GM21515 (cell line): ENCODE results near the gene OTUB2.

Experiments used
- ATAC-seq: cut with Tn5 transposase; IDR thresholded peaks from one replicate; pipeline ENCODE4 v1.9.1; 2021; ENCODE audit not compliant: unreplicated experiment

OTUB2 gene

DNA sequence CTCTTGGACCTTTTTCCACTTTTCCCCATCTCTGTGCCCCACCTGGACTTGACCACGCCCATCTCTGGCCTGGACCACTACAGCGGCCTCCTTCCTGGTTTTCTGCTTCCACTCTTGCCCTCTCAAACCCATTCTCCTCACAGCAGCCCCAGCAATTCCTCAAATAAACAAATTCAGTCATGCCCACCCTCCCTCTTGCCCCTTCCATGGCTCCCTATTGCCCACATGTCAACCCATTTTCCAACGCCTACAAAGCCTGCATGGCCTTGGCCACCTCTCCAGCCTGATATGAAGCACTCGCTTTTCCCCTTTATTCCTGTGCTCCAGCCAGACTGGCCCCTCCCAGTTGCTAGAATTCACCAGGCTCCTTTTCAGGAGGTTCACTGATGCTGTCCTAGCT, 5.9 kb upstream of the OTUB2 start:
- no peak for ATAC-seq

DNA sequence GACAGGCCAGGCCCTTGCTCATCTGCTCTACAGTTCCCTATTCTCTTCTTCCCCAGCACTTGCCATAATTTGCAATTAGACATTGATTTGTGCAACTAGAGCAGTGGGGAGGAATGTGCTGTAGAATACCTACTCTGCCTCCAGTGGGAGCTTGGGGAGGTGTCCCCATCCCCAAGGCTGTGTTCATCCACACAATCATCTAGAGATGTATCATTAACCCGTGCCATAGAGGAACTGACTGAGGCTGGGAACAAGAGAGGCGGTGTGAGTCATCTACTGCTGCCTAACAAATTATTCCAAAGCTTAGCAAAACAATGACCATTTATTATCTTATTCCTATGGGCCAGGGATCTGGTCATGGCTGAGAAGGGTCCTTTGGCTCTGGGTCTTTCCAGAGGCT, 5.1 kb upstream of the OTUB2 start:
- no peak for ATAC-seq

DNA sequence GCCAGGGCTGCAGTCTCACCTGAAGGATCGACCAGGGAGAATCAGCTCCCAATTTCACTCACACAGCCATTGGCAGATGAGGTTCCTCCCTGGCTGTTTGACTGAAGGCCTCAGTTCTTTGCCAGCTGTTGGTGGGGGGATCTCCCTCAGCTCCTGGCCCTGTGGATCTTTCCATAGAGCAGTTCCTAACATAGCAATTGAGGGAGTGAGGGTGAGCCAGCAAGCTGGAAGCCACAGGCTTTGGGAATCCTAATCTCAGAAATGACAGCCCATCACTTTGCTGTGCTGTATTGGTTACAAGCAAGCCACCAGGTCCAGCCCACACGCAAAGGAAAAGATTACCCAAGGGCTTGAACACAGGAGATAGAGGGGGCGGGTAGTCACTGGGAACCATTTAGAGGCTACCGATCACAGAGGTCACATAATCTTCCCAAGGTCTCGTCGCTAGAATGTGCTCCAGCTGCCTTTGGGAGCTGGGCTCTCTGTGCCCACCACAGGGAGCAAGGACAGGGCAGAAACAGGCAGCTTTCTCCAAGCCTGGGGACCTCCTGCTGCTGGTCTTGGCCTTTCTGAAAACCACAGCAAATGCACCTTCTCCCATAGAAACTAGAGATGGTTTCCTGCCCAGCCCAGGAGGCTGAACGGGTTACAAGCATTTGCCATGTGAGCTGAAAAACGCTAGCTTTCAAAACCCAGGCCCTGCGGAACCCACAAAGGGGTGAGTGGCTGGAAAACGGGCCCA, 4.6 kb upstream of the OTUB2 start:
- ATAC-seq, result no peak

DNA sequence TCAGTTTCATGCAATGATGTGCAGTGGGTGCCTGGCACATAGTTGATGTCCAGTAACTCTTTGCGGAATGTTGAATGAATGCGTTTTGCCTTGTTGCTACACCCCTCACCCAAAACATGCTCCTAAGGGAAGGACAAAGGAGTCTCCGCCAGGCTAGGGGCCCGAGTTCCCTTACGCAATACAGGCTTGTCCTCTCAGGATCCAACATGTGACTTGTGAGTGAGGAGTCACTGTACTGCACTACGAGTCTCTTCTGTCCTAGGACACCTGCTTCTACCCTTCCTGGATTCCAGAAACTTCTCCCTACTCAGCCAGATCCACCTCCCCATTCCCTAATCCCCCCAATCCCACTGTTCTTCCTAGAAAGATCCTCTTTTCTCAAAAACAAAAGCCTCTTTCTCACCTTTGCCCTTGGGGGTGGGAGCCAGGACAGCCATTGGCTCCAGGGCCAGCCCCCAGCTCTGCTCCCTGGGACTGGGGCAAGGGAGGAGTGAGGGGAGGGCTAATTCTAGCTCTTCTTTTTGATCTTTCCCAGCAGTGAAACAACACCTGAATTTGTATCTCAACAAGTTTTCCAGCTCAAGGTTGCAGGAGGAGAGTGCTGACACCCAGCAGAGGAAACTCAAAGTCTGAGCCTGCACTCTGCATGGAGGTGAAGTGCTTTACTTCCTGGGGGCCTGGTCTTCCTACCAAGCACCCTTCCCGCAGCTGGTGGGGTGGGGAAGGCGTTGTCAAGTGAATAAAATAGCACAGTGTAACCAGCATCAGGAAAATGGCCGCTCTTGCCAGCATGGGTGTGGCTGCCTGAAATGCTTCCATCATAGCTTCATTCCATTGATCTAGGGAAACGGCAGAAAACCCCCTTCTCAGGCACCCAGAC, 3.4 kb upstream of the OTUB2 start:
- ATAC-seq, result no peak

DNA sequence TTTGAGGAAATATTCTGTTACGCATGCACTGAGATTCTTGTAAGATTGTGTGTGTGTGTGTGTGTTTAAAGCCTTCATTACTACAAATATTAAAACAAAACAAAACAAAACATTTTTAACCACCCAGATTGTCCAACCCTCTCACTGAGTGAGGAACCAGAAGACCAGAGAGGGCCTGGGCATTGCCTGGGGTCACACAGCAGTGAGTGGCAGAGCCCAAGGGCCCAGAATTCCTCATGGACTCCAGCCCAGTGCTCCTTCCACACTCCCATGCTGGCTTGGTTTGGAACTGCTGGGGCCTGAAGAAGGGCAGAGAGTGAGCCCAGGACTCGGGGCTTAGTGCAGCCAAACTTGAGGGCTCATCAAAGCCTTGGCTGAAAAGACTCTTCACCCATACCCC, 1.6 kb upstream of the OTUB2 start:
- ATAC-seq, result no peak

DNA sequence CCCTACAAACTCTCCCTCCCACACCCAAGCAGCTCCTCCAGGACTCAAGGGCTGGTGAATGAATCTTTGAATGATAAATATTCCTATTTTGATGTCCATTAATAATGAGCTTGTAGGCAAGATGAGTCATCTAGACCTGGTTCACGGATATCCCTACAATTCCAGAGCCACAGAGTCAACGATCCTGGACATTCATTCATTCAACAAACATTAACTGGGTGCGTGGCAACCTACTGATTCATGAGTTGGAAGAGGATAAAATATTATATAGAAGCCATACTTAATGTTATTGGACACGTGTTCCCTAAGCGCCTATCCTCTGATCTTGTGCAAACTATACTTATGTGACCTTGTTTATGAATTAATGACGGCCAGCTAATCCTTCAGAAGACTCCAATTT, 420 bp upstream of the OTUB2 start:
- no peak for ATAC-seq

DNA sequence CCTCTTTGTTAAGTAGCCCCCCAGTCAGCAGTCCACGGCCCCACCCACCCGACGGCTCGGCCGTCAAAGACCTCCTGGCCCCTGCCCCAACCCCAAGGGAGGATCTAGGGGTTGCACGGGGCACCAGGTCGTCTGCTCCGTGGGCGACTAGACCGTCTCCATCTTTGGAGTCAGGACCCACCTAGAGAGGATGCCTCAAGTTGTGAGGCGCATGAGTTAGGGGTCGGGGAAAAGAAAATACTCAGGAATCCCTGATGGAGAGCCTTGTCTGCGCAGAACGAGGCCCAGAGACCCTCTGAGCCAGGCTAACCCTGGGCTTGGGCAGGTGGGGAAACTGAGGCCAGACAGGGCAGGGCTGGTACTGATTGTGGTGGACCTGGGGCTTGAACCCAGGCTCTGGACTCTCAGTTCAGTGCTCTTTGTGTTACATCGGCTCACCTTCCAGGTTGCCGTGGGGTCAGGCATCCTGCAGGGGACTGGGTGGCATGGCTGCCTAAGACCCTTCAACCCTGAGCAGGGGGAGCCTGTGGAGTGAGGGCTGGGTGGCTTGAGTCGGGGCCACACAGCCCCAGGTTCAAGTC, 839 bp downstream of the OTUB2 start:
- no peak for ATAC-seq

DNA sequence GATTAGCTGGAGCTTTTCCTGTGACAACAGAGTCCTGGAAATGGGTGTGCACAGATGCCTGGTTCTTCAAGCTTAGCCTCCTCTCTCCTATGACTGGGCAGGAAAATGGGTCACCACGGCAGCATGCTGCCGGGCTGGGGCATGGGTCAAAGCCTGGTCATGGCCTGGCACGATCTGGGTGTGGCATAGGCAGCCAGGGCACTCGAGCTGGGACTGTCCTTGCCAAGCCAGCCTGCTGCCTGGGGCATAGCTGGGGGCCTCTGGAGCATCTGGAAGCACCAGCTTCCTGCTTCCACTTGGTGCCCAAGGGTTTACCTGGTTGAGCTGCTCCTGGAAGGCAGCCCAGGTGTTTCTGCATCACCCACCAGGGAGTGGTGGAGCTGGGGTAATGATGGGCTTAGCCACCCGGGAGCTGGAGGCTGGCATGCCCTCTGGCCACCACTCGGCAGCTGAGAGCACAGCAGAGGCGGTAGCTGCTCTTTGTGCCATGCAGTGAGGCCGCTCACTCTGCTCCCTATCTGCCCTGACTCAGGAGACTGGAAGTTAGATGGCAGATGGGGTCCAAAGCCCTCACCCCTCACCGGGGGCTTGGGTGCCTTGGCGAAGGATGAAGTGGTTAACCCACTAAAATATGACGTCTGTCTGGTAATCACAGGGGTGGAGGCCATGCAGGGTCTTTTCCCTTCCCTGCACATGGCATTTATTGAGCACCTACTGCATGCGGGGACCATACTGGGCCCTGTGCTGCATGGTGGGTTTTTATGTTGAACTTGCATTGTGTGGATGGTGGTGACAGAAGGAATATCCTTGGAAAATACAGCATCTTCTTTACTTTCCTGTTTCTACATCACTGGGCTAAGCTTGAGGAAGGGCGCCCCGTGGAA, 1.7 kb downstream of the OTUB2 start:
- ATAC-seq, result no peak

DNA sequence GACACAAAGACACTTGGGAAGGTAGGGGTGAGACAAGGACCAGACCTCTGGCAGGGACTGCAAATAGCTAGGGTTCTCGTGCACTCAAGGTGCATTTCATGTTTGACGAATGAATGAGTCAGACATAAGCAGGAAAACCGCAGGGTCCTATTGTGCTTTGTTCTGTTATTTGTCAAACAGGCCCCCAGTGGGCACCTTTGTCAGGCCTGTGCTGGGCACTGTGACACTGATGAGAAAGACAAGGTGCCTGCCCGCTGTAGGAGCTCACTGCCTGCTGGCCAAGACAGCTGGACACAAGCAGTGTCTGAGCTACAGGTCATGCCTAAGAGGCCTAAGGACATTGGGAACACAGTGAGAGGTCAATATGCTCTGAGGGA, 2.3 kb downstream of the OTUB2 start:
- ATAC-seq, result no peak

DNA sequence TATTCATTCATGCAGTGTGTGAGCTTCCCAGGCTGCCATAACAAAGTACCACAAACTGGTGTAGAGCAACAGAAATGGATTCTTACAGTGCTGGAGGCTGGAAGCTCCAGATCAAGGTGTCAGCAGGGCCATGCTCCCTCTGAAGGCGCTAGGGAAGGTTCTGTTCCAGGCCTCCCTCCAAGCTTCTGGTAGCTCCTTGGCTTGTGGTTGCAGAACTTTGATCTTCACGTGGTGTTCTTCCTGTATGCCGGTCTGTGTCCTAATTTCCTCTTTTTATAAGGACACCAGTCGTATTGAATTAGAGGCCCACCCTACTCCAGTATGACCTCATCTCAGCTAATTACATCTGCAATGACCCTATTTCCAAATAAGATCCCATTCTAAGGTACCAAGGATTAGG, 3.1 kb downstream of the OTUB2 start:
- no peak for ATAC-seq

DNA sequence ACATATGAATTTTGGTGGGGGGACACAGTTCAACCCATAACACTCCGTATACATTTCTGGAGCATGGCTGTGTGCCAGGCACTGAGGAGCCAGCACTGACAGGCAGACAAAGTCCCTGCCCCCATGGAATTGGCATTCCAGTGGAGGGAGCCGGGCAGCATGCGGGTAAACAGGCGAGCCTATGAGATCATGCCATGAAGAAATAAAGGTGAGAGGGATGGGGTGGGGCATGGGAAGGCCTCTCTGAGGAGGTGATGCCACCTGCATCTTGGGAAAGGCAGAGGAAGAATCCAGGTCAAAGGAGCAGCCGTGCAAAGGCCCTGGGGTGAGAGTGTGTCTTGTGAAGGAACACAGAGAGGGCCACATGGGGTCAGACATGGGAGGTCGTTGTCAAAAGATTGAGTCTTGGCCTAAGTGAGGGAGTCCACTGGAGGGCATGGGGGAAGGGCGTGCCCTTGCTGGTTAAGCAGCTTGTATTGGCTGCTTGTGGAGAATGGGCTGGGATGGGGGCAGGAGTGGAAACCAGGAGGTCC, 3.6 kb downstream of the OTUB2 start:
- ATAC-seq, result no peak

DNA sequence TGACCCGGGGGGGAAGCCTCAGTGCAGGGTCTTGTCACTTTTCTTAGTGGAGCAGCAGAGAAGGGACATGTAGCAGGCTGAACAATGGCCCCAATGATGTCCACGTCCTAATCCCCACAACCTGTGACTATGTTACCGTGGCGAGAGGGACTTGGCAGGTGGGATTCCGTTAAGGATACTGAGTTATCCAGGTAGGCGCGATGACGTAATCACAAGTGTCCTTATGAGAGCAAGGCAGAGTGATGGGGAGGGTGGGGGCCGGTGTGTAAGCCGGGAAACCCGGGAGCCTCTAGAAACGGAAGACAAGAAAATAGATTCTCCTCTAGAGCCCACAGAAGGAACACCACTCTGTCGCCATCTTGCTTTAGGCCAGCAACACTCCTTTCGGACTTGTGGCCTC, 4.4 kb downstream of the OTUB2 start:
- no peak for ATAC-seq

DNA sequence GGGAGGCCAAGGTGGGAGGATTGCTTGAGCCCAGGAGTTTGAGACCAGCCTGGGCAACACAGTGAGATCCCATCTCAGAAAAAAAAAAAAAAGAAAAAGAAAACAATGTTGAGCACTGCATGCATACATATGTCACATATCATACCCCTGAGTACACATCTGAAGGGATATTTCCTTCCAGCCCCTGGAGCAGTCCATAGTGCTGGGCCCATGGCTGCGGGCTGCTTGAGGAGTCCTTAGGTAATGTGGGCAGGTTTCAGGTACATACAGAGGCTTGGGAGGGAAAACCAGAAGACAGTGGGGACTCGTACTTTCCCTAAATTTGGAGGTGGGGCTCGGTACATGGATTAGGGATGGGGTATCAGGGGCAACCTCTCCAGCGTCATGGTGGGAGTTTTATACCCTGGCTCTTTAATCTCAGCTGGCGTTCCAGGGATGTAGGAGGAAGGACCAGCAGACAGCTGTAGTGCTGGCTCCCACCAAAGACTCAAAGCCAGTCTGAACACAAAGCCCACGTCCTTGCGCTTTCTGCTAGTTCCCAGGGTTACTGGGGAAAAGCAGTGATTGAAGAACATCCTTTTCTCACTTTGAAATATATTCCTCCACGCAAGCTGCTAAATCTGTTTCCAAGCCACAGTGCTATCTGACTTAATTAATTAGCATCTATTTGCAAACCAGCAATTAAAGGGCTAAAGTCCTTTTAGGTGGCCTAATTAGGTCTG, 5.2 kb downstream of the OTUB2 start:
- ATAC-seq, result no peak

DNA sequence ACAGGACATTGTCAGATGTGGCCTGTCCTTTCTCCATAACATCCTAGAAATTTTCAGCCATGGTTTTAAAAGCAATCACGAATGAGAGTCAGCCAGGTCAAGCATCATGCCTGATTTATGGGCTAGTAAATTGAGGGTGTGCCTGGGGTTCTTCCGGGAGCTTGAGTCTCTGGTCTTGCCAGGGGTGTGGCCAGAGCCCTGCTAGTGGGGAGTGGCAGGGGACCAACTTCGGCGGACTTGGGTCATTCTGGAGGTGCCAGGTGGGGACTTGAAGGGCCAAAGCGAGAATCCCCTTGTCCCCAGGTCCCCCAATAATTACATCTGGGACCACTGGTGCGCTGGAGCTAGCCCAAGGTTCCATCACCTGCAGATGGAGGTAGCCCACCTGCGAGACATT, 5.7 kb downstream of the OTUB2 start:
- no peak for ATAC-seq

DNA sequence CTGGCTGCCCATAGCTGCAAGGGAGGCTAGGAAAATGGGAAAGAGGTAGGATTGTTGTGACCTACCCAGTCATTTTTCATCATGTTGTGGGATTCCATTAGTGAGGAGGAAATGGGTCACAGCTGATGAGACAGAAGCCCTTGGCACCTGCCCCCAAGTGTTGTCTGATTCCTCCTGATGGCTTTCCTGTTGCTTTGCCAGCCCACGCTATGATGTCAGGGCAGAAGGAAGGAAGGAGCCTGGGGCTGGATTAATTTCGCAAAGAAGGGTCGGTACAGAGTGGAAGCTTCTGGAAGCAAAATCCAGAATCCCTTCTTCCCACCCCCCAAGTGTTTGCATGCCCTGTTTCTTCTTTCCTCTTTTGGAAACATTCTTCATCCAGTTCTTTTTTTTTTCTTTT, 8.7 kb downstream of the OTUB2 start:
- ATAC-seq, result no peak

DNA sequence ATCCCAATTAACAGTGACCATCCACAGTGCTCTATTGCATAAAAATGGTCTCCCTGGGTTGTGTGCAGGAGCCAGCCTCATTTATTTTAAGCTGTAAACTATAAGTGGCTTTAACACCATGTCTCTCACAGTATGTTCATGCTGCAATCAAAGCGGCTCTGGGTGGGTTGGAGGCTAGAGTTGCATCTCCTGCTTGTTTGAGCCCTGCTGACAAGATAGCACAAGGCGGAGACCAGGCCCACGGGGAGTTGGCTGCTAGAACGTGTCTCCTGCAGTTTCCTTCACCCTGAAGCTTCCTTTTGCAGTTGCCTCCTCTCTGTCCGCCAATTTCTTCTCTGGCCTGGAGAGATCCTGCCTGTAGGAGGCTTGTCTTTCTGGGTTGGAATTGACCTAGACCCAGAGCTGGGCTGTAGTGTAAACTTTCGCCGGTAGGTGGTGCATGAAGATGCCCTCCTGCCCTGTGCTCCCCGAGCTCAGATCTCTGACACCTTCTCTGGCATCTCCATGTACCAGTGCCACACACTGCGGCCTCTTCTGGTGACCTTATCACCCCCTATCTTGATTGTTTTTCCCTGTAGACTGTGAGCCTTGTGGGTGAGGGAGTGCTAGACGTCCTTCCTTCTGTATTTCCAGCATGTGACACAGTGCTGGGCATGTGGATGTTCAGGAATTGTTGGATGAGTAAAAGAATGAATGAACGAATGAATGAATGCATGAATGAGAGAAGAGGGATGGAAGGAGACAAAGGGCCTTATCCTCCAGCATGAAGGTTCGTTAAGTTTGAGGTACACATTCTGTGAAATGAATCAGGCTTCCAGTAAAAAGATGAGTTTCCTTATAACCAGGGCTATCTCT, 10.4 kb downstream of the OTUB2 start:
- peak; percentile 83 for ATAC-seq

DNA sequence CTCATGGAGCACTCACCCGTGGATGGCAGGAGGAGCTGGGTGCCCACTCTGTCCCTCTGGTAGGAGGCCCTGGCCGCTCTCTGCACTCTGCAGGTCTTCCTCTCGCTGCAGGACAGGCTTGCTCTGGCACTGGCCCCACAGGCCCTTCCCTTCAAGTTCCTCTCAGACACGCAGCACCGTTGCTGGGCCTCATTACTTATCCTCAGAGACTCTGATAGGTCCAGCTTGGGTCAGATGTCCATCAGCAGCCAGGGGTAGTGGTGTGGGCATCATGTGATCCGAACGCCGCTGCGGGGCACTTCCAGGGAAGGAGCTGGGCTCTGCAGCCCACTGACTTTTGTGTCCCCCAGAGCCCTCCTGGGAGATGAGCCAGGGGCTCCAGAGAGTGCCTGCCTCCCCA, 11.8 kb downstream of the OTUB2 start:
- ATAC-seq, result no peak

DNA sequence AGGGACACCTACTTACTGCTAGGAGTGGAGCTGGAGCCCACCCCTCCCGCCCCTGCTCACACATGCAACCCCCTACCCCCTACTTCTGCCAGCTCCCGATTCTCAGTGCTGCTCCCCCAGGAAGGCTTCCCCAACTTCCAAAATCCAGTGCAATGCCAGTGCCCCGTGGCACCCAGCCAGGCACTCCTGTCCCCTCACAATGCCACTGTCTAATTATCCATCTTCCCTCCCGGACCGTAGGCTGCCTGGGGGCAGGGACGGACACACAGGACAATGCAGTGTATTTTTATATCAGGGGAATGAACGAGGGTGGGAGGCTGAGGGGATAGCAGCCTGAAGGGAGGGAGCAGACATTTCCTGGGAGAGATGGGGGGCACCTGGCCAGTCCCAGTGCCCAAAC, 12.4 kb downstream of the OTUB2 start:
- ATAC-seq, result no peak

DNA sequence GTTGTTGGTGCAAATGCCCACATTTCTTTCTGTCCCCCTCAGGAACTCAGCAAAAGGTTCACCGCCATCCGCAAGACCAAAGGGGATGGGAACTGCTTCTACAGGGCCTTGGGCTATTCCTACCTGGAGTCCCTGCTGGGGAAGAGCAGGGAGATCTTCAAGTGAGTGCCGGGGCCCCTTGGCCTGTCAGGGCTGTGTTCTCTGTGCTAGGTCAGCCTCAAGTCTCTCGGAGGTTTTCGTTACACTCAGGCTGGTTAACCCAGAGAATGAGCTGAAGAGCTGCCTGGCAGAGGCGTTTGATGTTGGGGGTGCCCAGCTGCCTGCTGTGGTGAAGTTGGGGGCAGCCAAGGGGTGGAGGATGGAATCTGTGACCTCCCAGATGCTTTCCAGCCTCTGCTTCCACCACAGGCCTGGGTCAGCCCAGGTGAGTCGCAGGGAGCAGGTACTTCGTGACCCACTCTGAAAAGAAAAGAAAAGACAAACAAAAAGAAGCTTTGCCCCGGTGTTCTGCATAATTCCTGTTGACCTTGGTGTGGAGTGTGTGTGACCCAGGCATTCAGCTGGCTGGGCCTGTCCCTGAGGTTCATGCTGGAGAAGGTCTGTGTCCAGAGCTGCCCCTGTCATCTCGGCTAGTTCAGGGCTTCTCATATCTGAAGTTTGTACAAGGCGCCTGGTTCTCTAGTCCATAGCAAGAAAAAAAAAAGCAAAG, 12.9 kb downstream of the OTUB2 start:
- no peak for ATAC-seq
